GM19324 (cell line): Measurements from ENCODE around the gene DCAF6.
"Not testable (repeated sequence)": the region's sequence is repeated elsewhere in the genome, so short reads cannot be mapped to it uniquely, and the experiment has no call there.

Experiments used
- ATAC-seq: cut with Tn5 transposase; IDR thresholded peaks from one replicate; pipeline ENCODE4 v1.9.1; 2021; ENCODE audit warnings: mild to moderate bottlenecking, moderate library complexity; ENCODE audit not compliant: unreplicated experiment, low FRiP score

The DCAF6 gene

GRCh38 chr1:167922611-167923074 is 13.8 kb upstream of the DCAF6 start:
- ATAC-seq, result no peak

- no peak for ATAC-seq
These were observed 13.0 kb upstream of the DCAF6 start for GRCh38 chr1:167923324-167924056.

DNA sequence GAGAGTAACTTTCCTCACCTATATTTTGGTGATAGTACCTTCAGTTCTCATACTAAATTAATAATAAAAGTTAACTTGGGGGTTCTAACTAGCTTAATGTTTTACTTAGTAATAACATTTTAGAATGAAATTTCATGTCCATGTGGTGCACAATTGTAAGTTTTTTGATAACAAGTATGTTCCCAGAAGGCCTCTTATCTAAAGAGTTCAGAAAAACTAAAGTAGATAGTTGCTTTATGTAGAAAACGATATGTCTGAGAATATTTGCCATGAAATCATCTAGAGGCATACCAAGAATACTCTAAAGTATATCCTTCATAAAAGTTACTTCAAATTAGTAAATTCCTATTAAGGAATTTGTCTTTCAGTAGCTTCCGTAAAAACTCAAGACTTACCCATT is 12.4 kb upstream of the DCAF6 start:
- no peak for ATAC-seq

DNA sequence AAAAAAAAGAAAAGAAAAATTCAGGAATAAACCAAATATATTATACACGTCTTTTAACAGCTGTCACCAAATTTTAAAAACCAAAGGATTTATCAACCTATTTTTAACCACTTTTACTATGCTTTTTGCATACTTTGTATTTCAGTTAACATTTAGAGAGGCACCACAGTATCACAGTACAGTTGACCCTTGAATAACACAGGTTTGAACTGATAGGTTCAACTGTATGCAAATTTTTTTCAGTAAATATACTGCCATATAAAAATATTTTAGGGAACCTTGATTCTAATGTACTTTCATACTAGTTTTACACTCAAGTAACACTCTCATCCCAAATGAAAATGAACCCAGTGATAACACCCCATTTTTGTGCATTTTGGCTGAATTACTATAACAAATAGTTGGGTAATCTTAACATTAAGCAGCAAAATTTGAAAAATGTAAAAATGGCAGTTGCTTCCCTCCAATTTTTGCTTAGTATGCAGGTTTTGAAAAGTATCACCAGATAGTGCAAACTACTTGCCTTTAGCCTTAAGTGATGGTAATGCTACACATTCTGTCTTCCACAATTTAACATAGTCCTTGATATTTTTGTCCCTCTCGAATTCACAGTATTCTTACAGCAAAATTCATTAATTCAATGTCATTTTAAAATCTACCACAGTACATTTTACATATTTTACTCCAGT is 11.8 kb upstream of the DCAF6 start:
- ATAC-seq, result no peak

GRCh38 chr1:167926486-167926997 is 9.9 kb upstream of the DCAF6 start:
- ATAC-seq, result no peak

GRCh38 chr1:167927046-167927754 is 9.3 kb upstream of the DCAF6 start:
- ATAC-seq, result no peak

DNA sequence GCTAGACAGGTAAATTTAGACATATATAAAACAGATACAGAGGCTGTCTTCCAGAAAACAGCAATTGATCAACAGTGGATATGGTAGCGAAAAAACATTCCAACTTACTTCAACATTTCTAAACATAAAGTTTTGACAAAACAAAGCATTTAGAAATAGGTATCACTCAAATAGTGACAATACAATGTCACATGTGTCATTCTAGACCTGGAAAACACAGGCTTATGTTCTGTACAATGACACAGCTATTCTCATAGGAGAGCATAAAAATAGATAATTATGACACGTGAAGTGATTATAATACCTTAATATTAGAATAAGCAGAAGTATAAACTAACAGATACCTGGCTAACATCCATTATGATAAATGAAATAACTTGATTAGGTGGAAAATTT is 8.0 kb upstream of the DCAF6 start:
- ATAC-seq, result no peak

DNA sequence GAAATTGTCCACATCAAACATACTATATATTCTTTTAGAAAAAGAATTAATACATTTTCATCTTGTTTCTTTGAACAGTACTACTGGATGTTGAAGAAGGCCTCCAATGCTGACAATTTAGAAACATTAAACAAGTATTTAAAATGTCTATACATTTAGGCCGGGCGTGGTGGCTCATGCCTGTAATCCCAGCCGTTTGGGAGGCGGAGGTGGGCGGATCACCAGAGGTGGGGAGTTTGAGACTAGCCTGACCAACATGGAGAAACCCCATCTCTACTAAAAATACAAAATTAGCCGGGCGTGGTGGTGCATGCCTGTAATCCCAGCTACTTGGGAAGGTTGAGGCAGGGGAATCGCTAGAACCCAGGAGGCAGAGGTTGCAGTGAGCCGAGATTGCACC is 7.6 kb upstream of the DCAF6 start:
- not testable (repeated sequence) for ATAC-seq

- ATAC-seq, result no peak
These were observed 6.8 kb upstream of the DCAF6 start for GRCh38 chr1:167929725-167930124.

- no peak for ATAC-seq
These were observed 2.7 kb upstream of the DCAF6 start for GRCh38 chr1:167933788-167934187.

DNA sequence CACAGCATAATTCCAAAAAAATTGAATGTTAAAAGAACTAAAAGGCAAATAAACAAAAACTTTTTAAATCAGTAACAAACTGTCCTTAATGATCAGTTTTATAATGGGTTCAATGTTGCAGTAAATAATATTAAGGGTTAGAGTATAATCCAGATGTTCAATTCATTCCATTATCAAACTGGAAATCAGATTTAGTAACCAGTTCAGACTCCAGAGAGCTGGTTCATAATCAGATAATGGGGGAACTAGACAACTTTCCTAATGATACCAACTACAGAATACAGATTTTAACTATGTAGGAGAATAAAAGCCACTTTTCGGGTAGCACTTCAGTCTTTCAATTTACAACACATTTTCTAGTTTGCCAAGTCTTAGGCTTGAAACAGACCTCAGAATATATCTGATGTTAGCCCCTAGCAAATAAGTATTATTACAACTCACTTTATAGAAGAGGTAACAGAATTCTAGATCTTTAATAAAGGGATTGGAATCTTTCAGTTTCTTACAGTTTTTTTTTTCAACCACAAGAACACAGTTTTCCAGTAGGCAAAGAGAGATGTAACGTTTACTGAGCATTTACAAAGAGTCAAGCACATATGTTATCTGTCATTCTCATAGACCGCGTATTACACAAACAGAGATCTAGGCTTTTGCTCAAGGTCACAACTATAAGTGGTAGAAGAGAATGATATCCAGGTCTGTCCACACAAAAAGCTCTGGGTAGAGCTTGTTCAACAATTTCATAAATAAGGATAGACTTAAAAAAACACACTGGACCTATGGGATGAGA is 1.9 kb upstream of the DCAF6 start:
- no peak for ATAC-seq

GRCh38 chr1:167935216-167936067 is 1.0 kb upstream of the DCAF6 start:
- ATAC-seq, result peak; percentile 3

- peak; percentile 8 for ATAC-seq
These were observed 636 bp downstream of the DCAF6 start, which contains the start of gene MPC2 for GRCh38 chr1:167936930-167937708. Gene MPC2, minus strand, starts transcription at chr1:167937072. Its CDS starts 1,231 bp downstream, at chr1:167935841.

DNA sequence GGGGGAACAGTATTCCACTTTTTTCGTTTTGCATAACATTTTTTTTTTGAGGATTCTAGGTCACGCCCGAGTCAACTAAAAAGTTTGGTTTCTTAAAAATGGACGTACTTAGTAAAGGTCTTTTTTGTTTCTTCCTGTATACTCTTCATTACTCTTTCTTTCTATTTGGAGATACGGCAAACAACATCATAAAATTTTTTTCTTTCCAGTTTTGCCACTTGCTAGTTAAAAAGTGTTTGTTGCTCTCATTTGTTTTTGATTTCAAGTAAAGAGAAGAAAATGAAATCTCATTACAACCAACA is 1.2 kb downstream of the DCAF6 start:
- ATAC-seq, result no peak

DNA sequence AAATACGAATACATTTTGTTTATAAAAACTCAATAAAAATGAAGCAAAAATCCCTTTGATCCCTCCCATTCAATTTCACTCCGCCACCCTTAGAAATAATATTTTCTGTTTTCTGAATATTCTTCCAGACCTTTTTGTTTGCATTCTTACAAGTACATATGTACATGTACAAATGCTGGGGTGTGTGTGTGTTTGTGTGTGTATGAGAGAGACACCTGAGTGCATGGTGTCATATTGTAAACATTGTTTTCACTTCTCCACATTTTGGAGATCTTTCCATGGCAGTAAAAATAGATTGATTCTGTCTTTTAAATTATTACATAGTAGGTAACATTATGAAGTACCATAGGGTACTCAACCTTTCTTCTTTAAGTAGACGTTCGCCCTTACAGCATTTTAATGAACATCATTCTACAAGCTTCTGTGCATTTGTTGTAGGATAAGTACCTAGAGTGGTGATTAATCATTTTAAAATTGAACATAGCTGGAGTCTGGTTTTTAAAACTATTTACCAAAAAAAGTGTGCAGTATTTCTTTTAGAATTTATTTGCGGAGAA is 1.7 kb downstream of the DCAF6 start:
- no peak for ATAC-seq

GRCh38 chr1:167940264-167940663 is 3.8 kb downstream of the DCAF6 start:
- ATAC-seq, result no peak

GRCh38 chr1:167943541-167943940 is 7.1 kb downstream of the DCAF6 start:
- no peak for ATAC-seq

DNA sequence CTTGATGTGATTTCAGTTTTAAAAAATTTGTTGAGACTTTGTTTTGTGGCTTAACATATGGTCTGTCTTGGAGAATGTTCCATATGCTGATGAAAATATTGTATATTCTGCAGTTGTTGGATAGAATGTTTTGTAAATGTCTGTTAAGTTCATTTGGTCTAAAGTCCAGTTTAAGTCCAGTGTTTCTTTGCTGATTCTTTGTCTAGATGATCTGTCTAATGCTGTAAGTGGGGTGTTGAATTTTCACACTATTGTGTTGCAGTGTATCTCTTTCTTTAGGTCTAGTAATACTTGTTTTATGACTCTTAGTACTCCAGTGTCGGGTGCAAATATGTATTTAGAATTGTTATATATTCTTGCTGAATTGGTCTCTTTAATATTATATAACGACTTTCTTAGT is 11.2 kb downstream of the DCAF6 start:
- no peak for ATAC-seq

GRCh38 chr1:167949785-167950184 is 13.3 kb downstream of the DCAF6 start:
- ATAC-seq, result no peak
